GM13977 (cell line): ENCODE measurements around the gene SIAE.
A peak's percentile ranks its signal among the peaks of the same experiment; 100 is the strongest.

Experiments used
- DNase-seq: peaks from one replicate; pipeline ENCODE4 v3.0.0; 2012; ENCODE audit warnings: low spot score
- in situ Hi-C: fragments of 300-500 bp; cut with MboI; formaldehyde crosslinking; loops from one replicate; pipeline ENCODE4 v1.12.0; 2022; ENCODE audit warnings: low sequenced_read_pairs, low pct_unique_long_range_greater_than_20kb, mixed read lengths, inconsistent platforms; ENCODE audit not compliant: unreplicated experiment
- TF ChIP-seq, protein P1 (sequence below): IDR thresholded peaks from 2 replicates; pipeline ENCODE4 v1.5.1; 2012; ENCODE audit warnings: mild to moderate bottlenecking, control low read depth; ENCODE audit not compliant: insufficient read depth; ENCODE audit errors: extremely low read depth, missing control alignments

The SIAE gene

DNA sequence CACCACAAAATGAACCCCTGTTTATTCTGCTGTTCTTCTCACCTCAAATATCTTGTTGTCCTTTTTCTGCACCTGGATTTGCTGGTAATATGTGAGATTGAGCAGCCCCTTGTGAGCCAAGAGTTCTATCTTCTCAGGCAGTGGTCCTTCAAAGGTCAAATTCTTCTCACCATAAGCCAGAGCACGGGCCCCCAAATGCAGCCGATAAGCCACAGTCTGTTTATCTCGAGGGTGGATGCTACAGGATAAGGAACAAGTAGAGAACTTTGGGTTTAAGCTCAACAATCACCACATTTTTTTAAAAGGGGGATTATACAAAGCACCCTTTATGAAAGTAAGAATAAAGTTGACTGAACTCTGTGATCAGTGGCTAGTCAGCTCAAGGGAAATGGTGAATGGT is 35.0 kb downstream of the SIAE start:
- no peak for DNase-seq
- TF ChIP-seq, protein P1, sequence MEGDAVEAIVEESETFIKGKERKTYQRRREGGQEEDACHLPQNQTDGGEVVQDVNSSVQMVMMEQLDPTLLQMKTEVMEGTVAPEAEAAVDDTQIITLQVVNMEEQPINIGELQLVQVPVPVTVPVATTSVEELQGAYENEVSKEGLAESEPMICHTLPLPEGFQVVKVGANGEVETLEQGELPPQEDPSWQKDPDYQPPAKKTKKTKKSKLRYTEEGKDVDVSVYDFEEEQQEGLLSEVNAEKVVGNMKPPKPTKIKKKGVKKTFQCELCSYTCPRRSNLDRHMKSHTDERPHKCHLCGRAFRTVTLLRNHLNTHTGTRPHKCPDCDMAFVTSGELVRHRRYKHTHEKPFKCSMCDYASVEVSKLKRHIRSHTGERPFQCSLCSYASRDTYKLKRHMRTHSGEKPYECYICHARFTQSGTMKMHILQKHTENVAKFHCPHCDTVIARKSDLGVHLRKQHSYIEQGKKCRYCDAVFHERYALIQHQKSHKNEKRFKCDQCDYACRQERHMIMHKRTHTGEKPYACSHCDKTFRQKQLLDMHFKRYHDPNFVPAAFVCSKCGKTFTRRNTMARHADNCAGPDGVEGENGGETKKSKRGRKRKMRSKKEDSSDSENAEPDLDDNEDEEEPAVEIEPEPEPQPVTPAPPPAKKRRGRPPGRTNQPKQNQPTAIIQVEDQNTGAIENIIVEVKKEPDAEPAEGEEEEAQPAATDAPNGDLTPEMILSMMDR, result no peak
- in situ Hi-C loops, result no loop called here

DNA sequence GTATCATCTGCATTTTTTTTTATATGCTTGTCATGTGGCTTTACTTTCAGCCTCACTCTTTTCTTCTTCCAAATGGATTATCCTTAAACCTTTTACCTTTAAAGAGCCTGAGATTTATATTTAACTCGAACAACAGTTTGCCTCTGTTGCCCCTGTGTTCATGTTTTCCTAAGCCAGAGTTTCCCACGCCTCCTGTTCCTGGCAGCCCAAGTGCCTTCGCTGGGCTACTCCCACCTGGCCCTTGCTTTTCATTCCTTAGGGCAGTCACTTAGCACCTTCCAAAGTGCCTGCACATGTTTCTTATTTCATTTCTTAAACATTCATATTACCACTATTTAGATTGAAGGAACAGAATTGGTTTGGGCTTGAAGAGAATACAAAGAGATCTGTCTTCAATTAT is 37.6 kb downstream of the SIAE start:
- in situ Hi-C loops, result no loop called here
- TF ChIP-seq, protein P1, result no peak
- DNase-seq, result no peak

DNA sequence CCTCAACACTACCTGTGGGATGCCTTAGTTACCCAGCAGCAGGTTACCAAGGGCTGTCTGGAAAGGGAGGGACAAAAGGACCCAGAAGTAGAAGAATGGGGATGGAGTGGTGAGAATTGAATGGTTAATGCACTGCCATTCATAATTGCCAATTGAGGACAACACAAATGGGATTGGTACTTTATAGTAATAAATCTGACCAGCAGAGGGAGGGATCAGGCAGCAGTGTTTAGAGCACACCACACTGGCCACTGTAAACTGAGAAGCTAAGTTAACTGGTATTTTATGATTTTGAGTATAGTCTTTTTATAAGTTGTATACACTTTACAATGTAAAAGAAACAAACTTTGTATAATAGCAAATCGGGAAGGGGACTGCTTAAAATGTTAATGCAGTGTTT is 40.2 kb downstream of the SIAE start:
- TF ChIP-seq, protein P1, result peak; percentile 20
- in situ Hi-C loops, result no loop called here
- DNase-seq, result no peak

DNA sequence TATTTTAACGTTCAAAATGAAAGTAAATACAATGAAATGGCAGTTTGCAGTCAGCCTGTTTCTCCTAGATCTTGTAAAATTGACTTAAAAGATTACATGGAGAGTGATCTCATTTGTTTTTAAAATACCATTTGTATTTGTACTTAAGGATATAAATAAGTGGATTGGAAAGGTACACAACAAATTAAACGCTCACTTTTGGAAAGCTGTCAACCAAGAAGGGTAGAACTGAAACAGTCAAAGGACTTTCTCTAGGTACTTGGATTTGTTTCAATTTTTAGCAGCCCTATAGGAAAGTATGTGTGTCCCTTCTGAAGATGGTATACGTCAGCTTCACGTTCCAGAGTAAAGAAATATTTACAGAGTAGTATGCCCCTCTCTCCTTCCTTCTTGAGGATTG is 43.6 kb downstream of the SIAE start:
- no peak for DNase-seq
- in situ Hi-C loops, result no loop called here
- TF ChIP-seq, protein P1, result no peak

DNA sequence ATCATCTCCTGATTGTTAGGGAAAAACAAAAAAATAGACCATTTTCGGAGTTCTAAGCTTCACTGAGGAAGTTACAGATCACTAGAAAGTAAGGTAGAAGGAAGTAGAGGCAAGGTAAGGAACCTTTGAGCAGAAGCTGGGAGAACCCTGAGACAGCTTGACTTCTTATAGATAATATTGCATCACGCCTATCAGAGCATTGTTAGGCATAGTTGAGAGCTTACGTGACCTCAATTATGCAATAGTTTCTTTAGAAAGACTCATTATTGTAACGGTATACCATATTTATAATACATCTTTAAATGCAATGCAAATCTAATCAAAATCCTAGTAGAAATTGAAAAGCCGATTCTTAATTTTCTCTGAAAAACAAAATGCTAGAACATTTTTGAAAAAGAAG is 46.0 kb downstream of the SIAE start:
- no peak for DNase-seq
- in situ Hi-C loops, result no loop called here
- TF ChIP-seq, protein P1, result no peak

DNA sequence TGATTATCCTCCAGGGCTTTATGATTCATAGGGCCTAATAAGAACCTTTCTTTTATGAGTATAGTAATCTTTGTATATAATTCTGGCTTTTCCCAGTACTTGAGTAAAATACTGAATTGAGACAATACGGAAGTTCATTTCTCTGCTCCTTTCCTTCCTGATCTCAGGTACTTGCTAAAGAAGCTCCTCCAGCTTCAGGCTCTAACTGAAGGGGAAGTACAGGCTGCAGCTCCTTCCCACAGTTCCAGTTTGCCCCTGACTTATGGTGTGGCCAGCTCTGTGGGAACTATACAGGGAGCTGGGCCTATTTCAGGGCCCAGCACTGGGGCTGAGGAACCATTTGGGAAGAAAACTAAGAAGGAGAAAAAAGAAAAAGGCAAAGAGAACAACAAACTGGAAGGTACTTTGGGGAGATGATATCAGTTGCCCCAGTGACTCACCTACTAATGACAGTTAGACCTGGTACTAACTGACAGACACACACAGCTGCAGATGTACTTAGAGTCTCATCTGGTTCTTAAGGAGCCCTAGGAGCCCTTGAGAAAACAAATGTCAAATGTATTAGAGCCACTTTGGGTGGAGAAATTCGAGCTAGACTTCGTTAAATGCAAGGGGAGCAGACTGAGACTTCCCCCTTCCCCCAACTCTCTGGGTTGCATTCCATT is 47.9 kb downstream of the SIAE start:
- TF ChIP-seq, protein P1, result no peak
- DNase-seq, result no peak
- in situ Hi-C loops, result no loop called here
